NCI-H82 (cell line): ENCODE results near the gene COL15A1.
A peak's percentile ranks its signal among the peaks of the same experiment; 100 is the strongest.

Experiments
- DNase-seq: peaks from one replicate; lab custom pipeline; 2025; lab: John Stamatoyannopoulos, UW

The COL15A1 gene

DNA sequence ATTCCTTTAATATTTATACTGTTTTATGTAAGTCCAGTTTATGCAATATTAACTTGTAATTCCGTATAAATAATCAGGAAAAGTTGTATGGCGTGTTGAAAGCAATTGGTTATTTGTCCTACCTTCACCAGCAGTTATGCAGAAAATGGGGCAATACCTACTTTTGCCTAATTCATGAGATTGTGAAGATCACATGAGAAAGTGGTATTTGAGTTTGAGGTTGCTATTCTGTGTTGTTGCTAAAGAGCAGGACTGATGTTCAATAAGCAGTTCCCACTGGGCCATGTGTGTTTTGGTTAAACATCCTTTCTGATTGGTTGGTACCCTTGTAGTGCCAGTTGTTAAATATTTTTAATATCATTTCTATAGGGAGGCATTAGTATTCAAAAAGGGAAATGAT lies 164.4 kb downstream of the COL15A1 start:
- DNase-seq: no peak

GRCh38 chr9:99109522-99109921 lies 165.8 kb downstream of the COL15A1 start:
- peak; percentile 27 for DNase-seq

DNA sequence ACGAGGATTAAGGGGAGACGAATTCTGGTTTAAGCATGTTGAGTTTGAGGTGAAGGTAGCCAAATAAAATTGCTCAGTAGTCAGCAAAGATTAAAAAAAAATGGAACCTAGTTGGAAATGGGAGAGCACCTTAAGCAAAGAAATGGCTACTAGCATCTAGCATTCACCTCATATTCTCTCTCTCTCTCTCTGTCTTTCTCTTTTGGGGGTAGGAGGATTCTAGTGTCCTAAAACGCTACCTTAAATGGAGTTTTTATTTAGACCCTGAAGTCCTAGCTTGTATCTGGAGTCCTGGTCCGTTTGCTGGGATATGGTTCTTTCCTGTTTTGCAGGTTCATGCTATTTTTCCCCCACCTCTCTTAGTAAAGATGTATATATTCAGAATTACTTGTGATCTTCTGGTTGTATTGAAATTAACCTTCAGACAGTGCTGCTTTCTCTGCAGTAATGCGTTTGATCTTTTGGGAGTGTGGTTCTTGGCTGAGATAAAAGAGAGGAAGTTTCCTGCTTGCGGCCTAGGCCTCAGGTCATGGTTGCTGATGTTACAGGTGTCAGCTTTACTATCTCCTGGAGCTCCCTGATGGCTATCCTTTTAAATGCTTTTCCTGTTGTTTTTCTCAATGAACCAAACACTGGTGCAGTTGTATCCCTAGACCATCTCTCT lies 169.2 kb downstream of the COL15A1 start:
- DNase-seq: no peak

GRCh38 chr9:99113414-99114048 lies 169.8 kb downstream of the COL15A1 start:
- no peak for DNase-seq

DNA sequence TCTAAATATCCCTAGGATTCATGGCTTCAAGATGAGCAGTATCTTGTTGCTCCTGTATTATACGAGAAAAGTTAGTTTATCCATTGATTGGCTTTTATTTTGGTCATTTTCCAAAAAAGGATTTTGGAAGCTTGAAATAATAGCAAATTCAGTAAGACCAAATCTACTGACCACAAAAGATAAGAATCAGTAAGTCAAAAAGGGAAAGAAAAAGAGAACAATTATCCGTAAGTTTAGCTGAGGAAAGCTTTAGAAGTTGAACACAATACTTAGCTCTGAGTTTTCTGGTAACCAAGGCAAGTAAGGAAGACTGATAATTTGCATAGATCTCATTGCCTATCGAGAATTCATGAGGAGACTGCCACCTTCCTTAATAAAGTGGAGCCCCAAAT lies 170.3 kb downstream of the COL15A1 start:
- no peak for DNase-seq

DNA sequence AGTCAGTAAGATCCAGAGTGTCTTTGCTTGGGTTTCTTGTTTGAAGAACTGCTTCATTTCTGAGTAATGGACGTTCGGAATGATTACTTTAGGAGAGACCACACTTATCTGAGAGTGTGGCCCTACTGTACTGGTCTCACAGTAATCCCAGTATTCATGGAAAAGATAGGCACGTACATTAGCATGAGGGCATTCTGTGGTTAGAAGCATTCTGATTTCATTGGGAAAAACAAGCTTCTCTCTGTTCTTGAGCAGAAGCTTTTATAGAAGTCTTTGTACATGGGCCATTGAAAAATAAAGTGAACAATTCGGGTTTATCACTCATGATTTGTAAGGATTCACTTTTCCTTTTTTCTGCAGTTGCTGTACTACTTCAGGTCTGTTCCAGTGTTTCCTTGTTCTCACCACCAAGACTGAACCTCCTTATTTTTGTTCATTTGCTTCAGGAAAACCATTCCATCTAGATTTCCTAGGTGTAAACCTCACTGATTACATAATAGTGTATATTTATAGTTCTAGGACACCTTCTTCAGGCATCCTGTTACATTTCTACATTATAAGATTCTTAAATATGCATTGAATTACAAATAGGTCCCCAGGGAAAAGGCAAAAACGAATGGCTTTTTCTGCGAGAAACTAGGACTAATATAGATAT lies 171.3 kb downstream of the COL15A1 start:
- DNase-seq: no peak

DNA sequence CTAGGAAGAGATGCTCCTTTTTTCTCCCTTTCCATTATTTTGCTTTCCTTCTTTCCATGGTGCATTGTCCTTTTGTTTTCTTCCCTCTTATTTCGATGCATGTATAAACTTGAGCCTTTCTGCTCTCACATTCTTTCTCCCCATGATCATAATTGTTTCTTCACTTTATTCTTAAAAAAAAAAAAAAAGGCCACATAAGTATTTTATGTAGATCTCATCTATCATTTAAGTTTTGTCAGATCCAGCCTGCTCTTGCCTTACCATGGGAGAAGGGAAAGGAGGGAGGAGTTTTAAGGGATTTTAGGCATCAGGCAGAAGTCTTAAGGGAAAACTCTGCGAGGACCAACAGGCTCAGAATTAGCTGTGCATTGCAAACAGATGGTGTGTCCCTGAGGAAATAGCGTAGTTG lies 172.3 kb downstream of the COL15A1 start:
- DNase-seq: peak; percentile 95

DNA sequence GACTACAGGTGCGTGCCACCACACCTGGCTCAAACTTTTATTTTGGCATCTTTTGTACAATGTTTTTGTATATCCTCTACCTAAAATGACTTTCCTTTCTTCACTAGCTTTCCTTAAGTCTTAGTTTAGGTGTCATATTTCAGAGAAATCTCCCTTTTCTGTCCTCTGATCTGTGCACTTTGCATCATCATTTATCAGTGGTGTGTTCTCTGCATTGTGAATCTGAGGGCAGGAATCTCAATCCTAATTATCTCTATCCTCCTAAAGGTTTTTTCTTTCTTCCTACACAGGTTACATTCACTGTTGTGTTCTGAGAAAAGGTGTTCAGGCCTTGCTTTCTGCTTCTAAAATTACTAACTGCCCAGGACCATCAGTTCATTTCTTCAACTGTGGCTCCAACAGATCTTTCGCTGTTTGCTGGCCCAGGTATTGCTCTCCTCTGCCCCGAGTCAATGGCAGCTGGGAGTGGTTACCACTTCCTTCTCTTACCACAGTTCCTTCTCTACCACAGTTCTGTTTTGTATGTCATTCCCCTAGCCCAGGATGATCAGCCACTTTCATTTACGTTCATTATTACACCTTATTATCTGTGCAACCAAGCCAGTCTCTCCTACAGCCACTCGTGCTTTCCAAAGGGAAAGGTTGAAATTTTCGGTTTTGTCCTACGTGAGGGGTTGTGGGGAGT lies 175.2 kb downstream of the COL15A1 start:
- DNase-seq: no peak

GRCh38 chr9:99119976-99120655 lies 176.4 kb downstream of the COL15A1 start:
- DNase-seq: peak; percentile 42
